ENCODE data around the gene GAS2L1.

GAS2L1 gene

DNA sequence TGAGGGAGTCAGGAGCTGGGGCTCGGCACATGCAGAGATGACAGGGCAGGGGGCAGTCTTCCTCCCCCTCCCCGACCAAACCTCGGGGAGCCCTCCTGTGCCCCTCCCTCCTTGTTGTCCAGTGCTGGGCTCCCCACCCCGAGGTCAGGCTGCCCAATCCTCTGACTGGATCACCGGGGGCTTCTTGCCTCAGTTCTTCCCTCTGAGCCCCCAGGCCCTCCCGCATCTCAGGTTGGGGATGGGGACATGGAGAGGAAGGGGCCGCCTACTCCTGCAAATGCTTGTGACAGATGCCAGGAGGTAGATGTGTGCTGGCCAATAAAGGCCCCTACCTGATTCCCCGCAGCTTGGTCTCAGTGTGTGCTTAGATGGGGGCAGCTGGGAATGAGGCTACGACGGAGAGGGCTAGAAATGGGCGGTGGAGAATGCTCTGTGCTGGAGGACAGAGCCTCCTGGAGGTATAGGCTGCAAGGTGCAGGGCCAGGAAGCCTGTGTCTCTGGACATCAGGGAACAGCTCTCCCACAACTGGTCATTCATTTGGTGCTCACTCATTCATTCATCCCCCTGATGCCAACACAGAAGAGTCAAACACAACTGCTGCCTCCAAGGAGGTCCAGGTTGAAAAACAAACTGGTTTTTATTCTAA, 47.1 kb upstream of the GAS2L1 start (continued):
- TF ChIP-seq ZNF302 (tag by site-specific recombination; IDR thresholded peaks at IDR 0.05; ENCODE audit: low read depth) (no peak), ZNF623 (tag by site-specific recombination; IDR thresholded peaks at IDR 0.05) (no peak), ZNF521 (tag by site-specific recombination; IDR thresholded peaks at IDR 0.05) (no peak), ZNF837 (tag by site-specific recombination; IDR thresholded peaks at IDR 0.05) (no peak), ZNF558 (tag by site-specific recombination; IDR thresholded peaks at IDR 0.05) (no peak), YY2 (tag by site-specific recombination; IDR thresholded peaks at IDR 0.05) (no peak), YY1 (tag by site-specific recombination; IDR thresholded peaks at IDR 0.05) (no peak), ZNF473 (tag by site-specific recombination; IDR thresholded peaks at IDR 0.05) (no peak), GLI4 (tag by site-specific recombination; IDR thresholded peaks at IDR 0.05) (no peak), ZNF2 (tag by site-specific recombination; IDR thresholded peaks at IDR 0.05) (peak; percentile 43; the same call in 1 of the 2 replicates), ZNF404 (tag by site-specific recombination; IDR thresholded peaks at IDR 0.05) (no peak)
- TF ChIP-seq, protein P1, sequence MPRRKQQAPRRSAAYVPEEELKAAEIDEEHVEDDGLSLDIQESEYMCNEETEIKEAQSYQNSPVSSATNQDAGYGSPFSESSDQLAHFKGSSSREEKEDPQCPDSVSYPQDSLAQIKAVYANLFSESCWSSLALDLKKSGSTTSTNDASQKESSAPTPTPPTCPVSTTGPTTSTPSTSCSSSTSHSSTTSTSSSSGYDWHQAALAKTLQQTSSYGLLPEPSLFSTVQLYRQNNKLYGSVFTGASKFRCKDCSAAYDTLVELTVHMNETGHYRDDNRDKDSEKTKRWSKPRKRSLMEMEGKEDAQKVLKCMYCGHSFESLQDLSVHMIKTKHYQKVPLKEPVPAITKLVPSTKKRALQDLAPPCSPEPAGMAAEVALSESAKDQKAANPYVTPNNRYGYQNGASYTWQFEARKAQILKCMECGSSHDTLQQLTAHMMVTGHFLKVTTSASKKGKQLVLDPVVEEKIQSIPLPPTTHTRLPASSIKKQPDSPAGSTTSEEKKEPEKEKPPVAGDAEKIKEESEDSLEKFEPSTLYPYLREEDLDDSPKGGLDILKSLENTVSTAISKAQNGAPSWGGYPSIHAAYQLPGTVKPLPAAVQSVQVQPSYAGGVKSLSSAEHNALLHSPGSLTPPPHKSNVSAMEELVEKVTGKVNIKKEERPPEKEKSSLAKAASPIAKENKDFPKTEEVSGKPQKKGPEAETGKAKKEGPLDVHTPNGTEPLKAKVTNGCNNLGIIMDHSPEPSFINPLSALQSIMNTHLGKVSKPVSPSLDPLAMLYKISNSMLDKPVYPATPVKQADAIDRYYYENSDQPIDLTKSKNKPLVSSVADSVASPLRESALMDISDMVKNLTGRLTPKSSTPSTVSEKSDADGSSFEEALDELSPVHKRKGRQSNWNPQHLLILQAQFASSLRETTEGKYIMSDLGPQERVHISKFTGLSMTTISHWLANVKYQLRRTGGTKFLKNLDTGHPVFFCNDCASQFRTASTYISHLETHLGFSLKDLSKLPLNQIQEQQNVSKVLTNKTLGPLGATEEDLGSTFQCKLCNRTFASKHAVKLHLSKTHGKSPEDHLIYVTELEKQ (tag by site-specific recombination; IDR thresholded peaks at IDR 0.05; ENCODE audit: borderline replicate concordance) = no peak
- TF ChIP-seq, protein P2, sequence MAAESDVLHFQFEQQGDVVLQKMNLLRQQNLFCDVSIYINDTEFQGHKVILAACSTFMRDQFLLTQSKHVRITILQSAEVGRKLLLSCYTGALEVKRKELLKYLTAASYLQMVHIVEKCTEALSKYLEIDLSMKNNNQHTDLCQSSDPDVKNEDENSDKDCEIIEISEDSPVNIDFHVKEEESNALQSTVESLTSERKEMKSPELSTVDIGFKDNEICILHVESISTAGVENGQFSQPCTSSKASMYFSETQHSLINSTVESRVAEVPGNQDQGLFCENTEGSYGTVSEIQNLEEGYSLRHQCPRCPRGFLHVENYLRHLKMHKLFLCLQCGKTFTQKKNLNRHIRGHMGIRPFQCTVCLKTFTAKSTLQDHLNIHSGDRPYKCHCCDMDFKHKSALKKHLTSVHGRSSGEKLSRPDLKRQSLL (tag by site-specific recombination; IDR thresholded peaks at IDR 0.05) = 0 out of 2 replicates have a peak, but pooled peaks have one; percentile 20
- TF ChIP-seq, protein P3, sequence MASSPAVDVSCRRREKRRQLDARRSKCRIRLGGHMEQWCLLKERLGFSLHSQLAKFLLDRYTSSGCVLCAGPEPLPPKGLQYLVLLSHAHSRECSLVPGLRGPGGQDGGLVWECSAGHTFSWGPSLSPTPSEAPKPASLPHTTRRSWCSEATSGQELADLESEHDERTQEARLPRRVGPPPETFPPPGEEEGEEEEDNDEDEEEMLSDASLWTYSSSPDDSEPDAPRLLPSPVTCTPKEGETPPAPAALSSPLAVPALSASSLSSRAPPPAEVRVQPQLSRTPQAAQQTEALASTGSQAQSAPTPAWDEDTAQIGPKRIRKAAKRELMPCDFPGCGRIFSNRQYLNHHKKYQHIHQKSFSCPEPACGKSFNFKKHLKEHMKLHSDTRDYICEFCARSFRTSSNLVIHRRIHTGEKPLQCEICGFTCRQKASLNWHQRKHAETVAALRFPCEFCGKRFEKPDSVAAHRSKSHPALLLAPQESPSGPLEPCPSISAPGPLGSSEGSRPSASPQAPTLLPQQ (tag by site-specific recombination; IDR thresholded peaks at IDR 0.05) = no peak

DNA sequence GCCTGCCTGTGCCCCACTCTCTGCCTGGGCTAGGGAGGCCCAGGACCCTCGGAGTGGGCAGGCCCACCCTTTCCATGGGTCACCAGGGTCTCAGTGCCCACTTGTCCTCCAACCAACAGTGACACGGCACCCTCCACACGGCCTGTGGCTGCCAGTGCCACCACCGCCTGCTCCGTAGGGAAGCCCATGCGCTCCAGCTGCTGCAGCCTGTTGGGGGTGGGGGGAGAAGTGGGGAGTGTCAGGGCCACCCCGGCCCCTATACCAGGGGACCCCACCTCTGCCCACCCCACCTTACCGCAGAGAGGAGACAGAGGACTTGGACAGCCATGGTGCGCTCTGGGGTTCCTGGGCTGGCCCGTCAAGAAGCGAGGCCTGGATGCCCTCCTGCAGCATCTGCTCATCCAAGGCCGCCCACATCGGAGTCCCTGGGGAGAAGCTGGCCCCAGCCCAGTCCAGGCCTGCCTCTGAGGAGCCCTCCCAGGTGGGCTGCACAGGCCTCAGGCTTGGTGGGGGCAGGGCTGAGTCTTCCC, 46.4 kb upstream of the GAS2L1 start:
- H3K4me1 ChIP-seq (ENCODE audit: control insufficient read depth, insufficient read depth, low read length) = no peaks in the 10 kb centered on the region
- H3K36me3 ChIP-seq (ENCODE audit: control insufficient read depth in 2 of 2, insufficient read depth in 1 of 2, low read length in 2 of 2) = peaks cover 19 to 47% of the 10 kb centered on the region in 2 experiments; a peak in 2 of 3 replicates
- TF ChIP-seq EGR2 (tag by site-specific recombination; IDR thresholded peaks at IDR 0.05; ENCODE audit: low read depth) = 0 out of 2 replicates have a peak, but pooled peaks have one; percentile 22
- TF ChIP-seq GLIS1 (tag by site-specific recombination; IDR thresholded peaks at IDR 0.05) = peak; percentile 32
- TF ChIP-seq, protein P4, sequence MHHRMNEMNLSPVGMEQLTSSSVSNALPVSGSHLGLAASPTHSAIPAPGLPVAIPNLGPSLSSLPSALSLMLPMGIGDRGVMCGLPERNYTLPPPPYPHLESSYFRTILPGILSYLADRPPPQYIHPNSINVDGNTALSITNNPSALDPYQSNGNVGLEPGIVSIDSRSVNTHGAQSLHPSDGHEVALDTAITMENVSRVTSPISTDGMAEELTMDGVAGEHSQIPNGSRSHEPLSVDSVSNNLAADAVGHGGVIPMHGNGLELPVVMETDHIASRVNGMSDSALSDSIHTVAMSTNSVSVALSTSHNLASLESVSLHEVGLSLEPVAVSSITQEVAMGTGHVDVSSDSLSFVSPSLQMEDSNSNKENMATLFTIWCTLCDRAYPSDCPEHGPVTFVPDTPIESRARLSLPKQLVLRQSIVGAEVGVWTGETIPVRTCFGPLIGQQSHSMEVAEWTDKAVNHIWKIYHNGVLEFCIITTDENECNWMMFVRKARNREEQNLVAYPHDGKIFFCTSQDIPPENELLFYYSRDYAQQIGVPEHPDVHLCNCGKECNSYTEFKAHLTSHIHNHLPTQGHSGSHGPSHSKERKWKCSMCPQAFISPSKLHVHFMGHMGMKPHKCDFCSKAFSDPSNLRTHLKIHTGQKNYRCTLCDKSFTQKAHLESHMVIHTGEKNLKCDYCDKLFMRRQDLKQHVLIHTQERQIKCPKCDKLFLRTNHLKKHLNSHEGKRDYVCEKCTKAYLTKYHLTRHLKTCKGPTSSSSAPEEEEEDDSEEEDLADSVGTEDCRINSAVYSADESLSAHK (tag by site-specific recombination; IDR thresholded peaks at IDR 0.05) = no peak
- TF ChIP-seq ZNF624 (tag by site-specific recombination; IDR thresholded peaks at IDR 0.05) = no peak
- TF ChIP-seq ZNF473 (tag by site-specific recombination; IDR thresholded peaks at IDR 0.05) = no peak
- no peak for TF ChIP-seq ZNF626 (tag by site-specific recombination; IDR thresholded peaks at IDR 0.05)
- peak; percentile 28; the same call in 1 of the 2 replicates for TF ChIP-seq ZFHX2 (tag by site-specific recombination; conservative IDR thresholded peaks at IDR 0.05)
- TF ChIP-seq, protein P5, sequence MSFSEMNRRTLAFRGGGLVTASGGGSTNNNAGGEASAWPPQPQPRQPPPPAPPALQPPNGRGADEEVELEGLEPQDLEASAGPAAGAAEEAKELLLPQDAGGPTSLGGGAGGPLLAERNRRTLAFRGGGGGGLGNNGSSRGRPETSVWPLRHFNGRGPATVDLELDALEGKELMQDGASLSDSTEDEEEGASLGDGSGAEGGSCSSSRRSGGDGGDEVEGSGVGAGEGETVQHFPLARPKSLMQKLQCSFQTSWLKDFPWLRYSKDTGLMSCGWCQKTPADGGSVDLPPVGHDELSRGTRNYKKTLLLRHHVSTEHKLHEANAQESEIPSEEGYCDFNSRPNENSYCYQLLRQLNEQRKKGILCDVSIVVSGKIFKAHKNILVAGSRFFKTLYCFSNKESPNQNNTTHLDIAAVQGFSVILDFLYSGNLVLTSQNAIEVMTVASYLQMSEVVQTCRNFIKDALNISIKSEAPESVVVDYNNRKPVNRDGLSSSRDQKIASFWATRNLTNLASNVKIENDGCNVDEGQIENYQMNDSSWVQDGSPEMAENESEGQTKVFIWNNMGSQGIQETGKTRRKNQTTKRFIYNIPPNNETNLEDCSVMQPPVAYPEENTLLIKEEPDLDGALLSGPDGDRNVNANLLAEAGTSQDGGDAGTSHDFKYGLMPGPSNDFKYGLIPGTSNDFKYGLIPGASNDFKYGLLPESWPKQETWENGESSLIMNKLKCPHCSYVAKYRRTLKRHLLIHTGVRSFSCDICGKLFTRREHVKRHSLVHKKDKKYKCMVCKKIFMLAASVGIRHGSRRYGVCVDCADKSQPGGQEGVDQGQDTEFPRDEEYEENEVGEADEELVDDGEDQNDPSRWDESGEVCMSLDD (tag by site-specific recombination; IDR thresholded peaks at IDR 0.05) = no peak
- no peak for TF ChIP-seq ZFP37 (tag by site-specific recombination; IDR thresholded peaks at IDR 0.05)
- TF ChIP-seq ZNF350 (tag by site-specific recombination; IDR thresholded peaks at IDR 0.05) = no peak
- peak; percentile 19; the same call in 1 of the 2 replicates for TF ChIP-seq ZIC2 (tag by site-specific recombination; IDR thresholded peaks at IDR 0.05)
- no peak overlapping the region for H3K4me3 ChIP-seq (ENCODE audit: low read depth, low read length)
- H3K9me3 ChIP-seq (ENCODE audit: control insufficient read depth, insufficient read depth, low read depth, low read length) = no peaks in the 10 kb centered on the region
- no peak overlapping the region for H3K27ac ChIP-seq (ENCODE audit: extremely low read depth, low read depth, low read length)
- ChIA-PET CTCF (interaction anchor here (0.6 kb wide), 1 partner anchor 25 kb away, joined by 4 read pairs; no protein-coding TSS in a partner anchor), POLR2A (no interaction called here)

Measured in HEK293 (cell line).